Astrocyte of the hippocampus (primary cell): Measurements from ENCODE around the gene ZMYND11.
"Not testable (repeated sequence)": the region's sequence is repeated elsewhere in the genome, so short reads cannot be mapped to it uniquely, and the experiment has no call there.

Source experiments
- DNase-seq: peaks from one replicate; pipeline ENCODE4 v3.0.0; 2011; ENCODE audit warnings: low read depth, low spot score

Gene ZMYND11

GRCh38 chr10:244227-244626, 109.0 kb downstream of the ZMYND11 start:
- no peak for DNase-seq

GRCh38 chr10:246431-246830, 111.2 kb downstream of the ZMYND11 start:
- no peak for DNase-seq

GRCh38 chr10:247480-247879, 112.2 kb downstream of the ZMYND11 start:
- no peak for DNase-seq

GRCh38 chr10:248307-248706, 113.1 kb downstream of the ZMYND11 start:
- DNase-seq, result peak; percentile 49

- DNase-seq, result no peak
Observed at GRCh38 chr10:251982-252582, 116.8 kb downstream of the ZMYND11 start.

GRCh38 chr10:260819-261429, 125.7 kb downstream of the ZMYND11 start:
- no peak for DNase-seq

GRCh38 chr10:264160-265073, 129.2 kb downstream of the ZMYND11 start:
- DNase-seq, result not testable (repeated sequence)

GRCh38 chr10:265074-265440, 129.8 kb downstream of the ZMYND11 start:
- not testable (repeated sequence) for DNase-seq

GRCh38 chr10:265816-266588, 130.7 kb downstream of the ZMYND11 start:
- DNase-seq, result not testable (repeated sequence)

GRCh38 chr10:266974-267425, 131.7 kb downstream of the ZMYND11 start:
- DNase-seq, result no peak

- DNase-seq, result no peak
Observed at GRCh38 chr10:267705-268104, 132.4 kb downstream of the ZMYND11 start.

GRCh38 chr10:269440-270074, 134.3 kb downstream of the ZMYND11 start:
- no peak for DNase-seq

- DNase-seq, result no peak
Observed at GRCh38 chr10:271201-271600, 135.9 kb downstream of the ZMYND11 start.

- no peak for DNase-seq
Observed at GRCh38 chr10:271722-272121, 136.5 kb downstream of the ZMYND11 start.

GRCh38 chr10:273088-273487, 137.8 kb downstream of the ZMYND11 start:
- no peak for DNase-seq

- DNase-seq, result no peak
Observed at GRCh38 chr10:274866-275265, 139.6 kb downstream of the ZMYND11 start.

GRCh38 chr10:275680-276079, 140.4 kb downstream of the ZMYND11 start:
- DNase-seq, result no peak

- DNase-seq, result no peak
Observed at GRCh38 chr10:277963-278362, 142.7 kb downstream of the ZMYND11 start.

- DNase-seq, result no peak
Observed at GRCh38 chr10:278707-279106, 143.5 kb downstream of the ZMYND11 start.

- DNase-seq, result no peak
Observed at GRCh38 chr10:279232-279631, 144.0 kb downstream of the ZMYND11 start.

GRCh38 chr10:279655-280054, 144.4 kb downstream of the ZMYND11 start:
- no peak for DNase-seq
